Neural cell (in vitro differentiated cells): ENCODE measurements around the gene SGK2. TPM values are rescaled to one million over a fixed set of nuclear protein-coding genes. Genes with fewer than 3 reads are reported as not detected.

ENCODE experiments used
- H2AFZ ChIP-seq: fragments of 200-600, 300-800 bp; sonication (generic), shearing (Covaris generic); 2 replicates; pipeline ENCODE4 v1.6.0; 2014; ENCODE audit warnings: low read depth, mild to moderate bottlenecking, antibody characterized with exemption, low read length, moderate library complexity
- H3F3A ChIP-seq: fragments of 200-600 bp; shearing (Covaris generic); 2 replicates; pipeline ENCODE4 v1.6.1; 2016; ENCODE audit warnings: mild to moderate bottlenecking, moderate library complexity, mixed read lengths, antibody characterized with exemption, low read length; ENCODE audit not compliant: insufficient read depth, poor library complexity, severe bottlenecking
- H3K27ac ChIP-seq: fragments of 200-600, 300-800 bp; sonication (generic), shearing (Covaris generic); 2 replicates; pipeline ENCODE4 v1.5.1; 2014; ENCODE audit warnings: mild to moderate bottlenecking, low read length, moderate library complexity
- H3K27me3 ChIP-seq: fragments of 300-800, 200-600 bp; sonication (generic), shearing (Covaris generic); 2 replicates; pipeline ENCODE4 v1.6.0; 2014; ENCODE audit warnings: mild to moderate bottlenecking, low read depth, low read length, moderate library complexity; ENCODE audit not compliant: insufficient read depth
- H3K36me3 ChIP-seq: fragments of 300-800, 200-600 bp; sonication (generic), shearing (Covaris generic); 2 replicates; pipeline ENCODE4 v1.5.1; 2014; ENCODE audit warnings: mild to moderate bottlenecking, antibody characterized with exemption, low read length, moderate library complexity; ENCODE audit not compliant: insufficient read depth
- H3K4me2 ChIP-seq: fragments of 300-800, 200-600 bp; sonication (generic), shearing (Covaris generic); 2 replicates; pipeline ENCODE4 v1.6.0; 2014; ENCODE audit warnings: mild to moderate bottlenecking, low read length
- H3K4me3 ChIP-seq: fragments of 300-800, 200-600 bp; sonication (generic), shearing (Covaris generic); 2 replicates; pipeline ENCODE4 v1.5.1; 2014; ENCODE audit warnings: mild to moderate bottlenecking, low read length, moderate library complexity
- H3K79me2 ChIP-seq: fragments of 200-600 bp; shearing (Covaris generic); replicated peaks from 2 replicates; pipeline ENCODE4 v1.6.0; 2014; ENCODE audit warnings: mild to moderate bottlenecking, low read length, moderate library complexity; ENCODE audit not compliant: insufficient read depth
- H3K9ac ChIP-seq: fragments of 300-800, 200-600 bp; sonication (generic), shearing (Covaris generic); 2 replicates; pipeline ENCODE4 v1.6.1; 2016; ENCODE audit warnings: mild to moderate bottlenecking, low read length, mixed read lengths
- H3K9me2 ChIP-seq: fragments of 200-600 bp; shearing (Covaris generic); 2 replicates; pipeline ENCODE4 v1.6.1; 2016; ENCODE audit warnings: mild to moderate bottlenecking, low read length, mixed read lengths; ENCODE audit not compliant: insufficient read depth
- H3K9me3 ChIP-seq: fragments of 200-600, 300-800 bp; sonication (generic), shearing (Covaris generic); 2 replicates; pipeline ENCODE4 v1.6.1; 2016; ENCODE audit warnings: mild to moderate bottlenecking, mixed run types, low read length, moderate library complexity, mixed read lengths
- H4K20me1 ChIP-seq: fragments of 200-600 bp; shearing (Covaris generic); 2 replicates; pipeline ENCODE4 v1.6.1; 2016; ENCODE audit warnings: mild to moderate bottlenecking, mixed run types; ENCODE audit not compliant: insufficient read depth
- CTCF ChIP-seq: fragments of 450-650 bp; IDR thresholded peaks from 2 replicates; pipeline ENCODE4 v1.5.1; 2014; ENCODE audit warnings: antibody characterized with exemption, mild to moderate bottlenecking, moderate library complexity; ENCODE audit not compliant: poor library complexity, severe bottlenecking
- EP300 ChIP-seq: fragments of 450-650 bp; conservative IDR thresholded peaks from 2 replicates; pipeline ENCODE4 v1.6.1; 2014; ENCODE audit warnings: antibody characterized with exemption, mild to moderate bottlenecking, moderate library complexity; ENCODE audit not compliant: poor library complexity, severe bottlenecking
- EZH2 ChIP-seq: fragments of 200-600, 300-800 bp; shearing (Covaris generic), sonication (generic); IDR thresholded peaks from 2 replicates; pipeline ENCODE4 v1.6.1; 2014; ENCODE audit warnings: antibody characterized with exemption, low read length, borderline replicate concordance, mild to moderate bottlenecking; ENCODE audit not compliant: insufficient read depth, poor library complexity, severe bottlenecking
- MXI1 ChIP-seq: fragments of 450-650 bp; conservative IDR thresholded peaks from 2 replicates; pipeline ENCODE4 v1.6.1; 2014; ENCODE audit warnings: antibody characterized with exemption, mild to moderate bottlenecking; ENCODE audit not compliant: poor library complexity, severe bottlenecking
- POLR2AphosphoS5 ChIP-seq: IDR thresholded peaks from 2 replicates; pipeline ENCODE4 v1.6.1; 2012
- RAD21 ChIP-seq: fragments of 450-650 bp; conservative IDR thresholded peaks from 2 replicates; pipeline ENCODE4 v1.6.1; 2014; ENCODE audit warnings: antibody characterized with exemption, mild to moderate bottlenecking, moderate library complexity
- REST ChIP-seq: IDR thresholded peaks from 2 replicates; pipeline ENCODE4 v1.6.1; 2012; ENCODE audit warnings: borderline replicate concordance
- SMC3 ChIP-seq: fragments of 450-650 bp; conservative IDR thresholded peaks from 2 replicates; pipeline ENCODE4 v1.6.1; 2014; ENCODE audit warnings: antibody characterized with exemption, mild to moderate bottlenecking, moderate library complexity; ENCODE audit not compliant: poor library complexity
- TAF1 ChIP-seq: IDR thresholded peaks from 2 replicates; pipeline ENCODE4 v1.6.1; 2012; ENCODE audit warnings: low read depth
- polyA plus RNA-seq: library from polyadenylated mRNA; depleted of rRNA; stranded (reverse); fragments of >200 nt; gene quantifications from 2 replicates; pipeline ENCODE4 v1.2.3, GENCODE V29; 2014

The SGK2 gene
- polyA plus RNA-seq, 1 donor from 2014 or later, result 0.81 TPM

- H3K79me2 ChIP-seq, result no peaks in the 10 kb centered on the region
- no peak overlapping the region for H3K4me3 ChIP-seq
- H3K27ac ChIP-seq, result no peak overlapping the region
- TF ChIP-seq RAD21 (no peak), MXI1 (no peak), TAF1 (no peak), REST (no peak), CTCF (no peak), POLR2AphosphoS5 (no peak), EP300 (no peak), EZH2 (no peak)
- no peaks in the 10 kb centered on the region for H4K20me1 ChIP-seq
- no peaks in the 10 kb centered on the region for H3K27me3 ChIP-seq
- H3K9me3 ChIP-seq, result no peaks in the 10 kb centered on the region
- H2AFZ ChIP-seq, result no peak overlapping the region
- no peak overlapping the region for H3K4me2 ChIP-seq
- H3K9ac ChIP-seq, result no peak overlapping the region
- no peaks in the 10 kb centered on the region for H3K9me2 ChIP-seq
- H3K36me3 ChIP-seq, result no peaks in the 10 kb centered on the region
- H3F3A ChIP-seq, result no peaks in the 10 kb centered on the region
These were observed 29.8 kb upstream of the SGK2 start for GRCh38 chr20:43529051-43529450.

- no peaks in the 10 kb centered on the region for H4K20me1 ChIP-seq
- no peaks in the 10 kb centered on the region for H3K36me3 ChIP-seq
- no peaks in the 10 kb centered on the region for H3F3A ChIP-seq
- no peak overlapping the region for H3K4me3 ChIP-seq
- no peaks in the 10 kb centered on the region for H3K27me3 ChIP-seq
- H3K9ac ChIP-seq, result no peak overlapping the region
- H3K9me2 ChIP-seq, result no peaks in the 10 kb centered on the region
- TF ChIP-seq MXI1, result no peak
- TF ChIP-seq RAD21, result no peak
- TF ChIP-seq POLR2AphosphoS5, result no peak
- no peak for TF ChIP-seq EP300
- TF ChIP-seq TAF1, result no peak
- TF ChIP-seq SMC3, result no peak
- no peak for TF ChIP-seq CTCF
- TF ChIP-seq REST, result no peak
- no peak for TF ChIP-seq EZH2
- no peak overlapping the region for H2AFZ ChIP-seq
- no peak overlapping the region for H3K27ac ChIP-seq
- no peaks in the 10 kb centered on the region for H3K9me3 ChIP-seq
- H3K4me2 ChIP-seq, result no peak overlapping the region
- H3K79me2 ChIP-seq, result no peaks in the 10 kb centered on the region
These were observed 29.2 kb upstream of the SGK2 start for GRCh38 chr20:43529457-43530153.
